Natural killer cell (primary cell): Measurements from ENCODE around the gene MCM6. TPM values are rescaled to one million over a fixed set of nuclear protein-coding genes. Genes with fewer than 3 reads are reported as not detected.
A peak's percentile ranks its signal among the peaks of the same experiment; 100 is the strongest.

ENCODE experiments used
- ATAC-seq, 3 donors: fragments of 150-1000 bp in 2 of 3; fragments of 200-7000 bp in 1 of 3; cut with Tn5 transposase; 1 replicate in 1 of 3; 2 replicates in 2 of 3; pipeline ENCODE4 v1.10.0; 2021; ENCODE audit warnings: mild to moderate bottlenecking in 2 of 3, moderate library complexity in 2 of 3
- DNase-seq, 2 donors: peaks; one replicate each; pipeline versions ENCODE4 v3.0.0 to v3.0.0-alpha.2; 2013 to 2021; ENCODE audit warnings: mixed read lengths in 1 of 2
- H3K27ac ChIP-seq: one replicate; pipeline ENCODE4 v1.5.1; 2013; ENCODE audit warnings: mild to moderate bottlenecking, low read length
- H3K27me3 ChIP-seq: one replicate; pipeline ENCODE4 v1.6.1; 2013; ENCODE audit warnings: low read length; ENCODE audit not compliant: control insufficient read depth, insufficient read depth
- H3K36me3 ChIP-seq: one replicate; pipeline ENCODE4 v1.6.1; 2013; ENCODE audit warnings: low read length; ENCODE audit not compliant: control insufficient read depth, insufficient read depth
- H3K4me1 ChIP-seq: one replicate; pipeline ENCODE4 v1.6.1; 2013; ENCODE audit warnings: low read length; ENCODE audit not compliant: control insufficient read depth, insufficient read depth
- H3K4me3 ChIP-seq: one replicate; pipeline ENCODE4 v1.5.1; 2013; ENCODE audit warnings: low read length
- H3K9me3 ChIP-seq: one replicate; pipeline ENCODE4 v1.6.1; 2013; ENCODE audit warnings: low read length; ENCODE audit not compliant: control insufficient read depth, insufficient read depth
- H3K27ac Mint-ChIP-seq, 2 donors: one replicate each; pipeline ENCODE4 v1.8.0; 2022; ENCODE audit warnings: mild to moderate bottlenecking in 2 of 2, mixed read lengths in 2 of 2, moderate library complexity in 1 of 2
- H3K27me3 Mint-ChIP-seq, 2 donors: one replicate each; pipeline ENCODE4 v1.8.0; 2022; ENCODE audit warnings: low read depth in 2 of 2, mixed read lengths in 2 of 2
- H3K36me3 Mint-ChIP-seq: one replicate; pipeline ENCODE4 v1.8.0; 2022; ENCODE audit warnings: mixed read lengths
- H3K4me1 Mint-ChIP-seq, 2 donors: one replicate each; pipeline ENCODE4 v1.8.0; 2022; ENCODE audit warnings: mixed read lengths in 2 of 2
- H3K4me3 Mint-ChIP-seq: one replicate; pipeline ENCODE4 v1.8.0; 2022; ENCODE audit warnings: mild to moderate bottlenecking, moderate library complexity, mixed read lengths
- H3K9me3 Mint-ChIP-seq, 2 donors: one replicate each; pipeline ENCODE4 v1.8.0; 2022; ENCODE audit warnings: mixed read lengths in 2 of 2
- CTCF ChIP-seq: fragments of 200-600 bp; IDR thresholded peaks from one replicate; pipeline ENCODE4 v1.8.0; 2022; ENCODE audit warnings: antibody characterized with exemption
- WGBS: methylation state at CpG from one replicate; pipeline ENCODE4 v1.1.7; 2013; ENCODE audit warnings: missing lambda C conversion rate; ENCODE audit not compliant: insufficient coverage; 5-methylcytosine and 5-hydroxymethylcytosine counted together
- intact Hi-C: fragments of 100-400 bp; cut with micrococcal nuclease; formaldehyde crosslinking; loops from one replicate; pipeline ENCODE4 v1.14.2; 2022
- total RNA-seq, 4 donors: library from RNA; stranded (reverse); fragments of 120-200 nt in 1 of 4; gene quantifications; one replicate each; pipeline versions ENCODE4 v1.2.3 to v1.2.4, GENCODE V29; 2013 to 2022

Gene MCM6
- total RNA-seq, 3 donors from 2014 or later (not counting 1 experiment from before 2014, with no cell fraction given): 12.6 to 19.4 (median 15.9) TPM

GRCh38 chr2:135820003-135820618 lies 56.1 kb downstream of the MCM6 start:
- Histone ChIP-seq H3K36me3 (no peaks in the 10 kb centered on the region), H3K9me3 (peaks cover 6% of the 10 kb centered on the region), H3K4me3 (no peak overlapping the region), H3K4me1 (peaks cover 12% of the 10 kb centered on the region), H3K27me3 (no peaks in the 10 kb centered on the region), H3K27ac (no peak overlapping the region)
- intact Hi-C loops: no loop called here
- DNase-seq: peak; percentile 20 to 52
- Mint-ChIP-seq H3K4me3 (peak overlapping the region; percentile 14), H3K36me3 (no peaks in the 10 kb centered on the region), H3K27ac (peak overlapping the region in 1 of 2 donors; percentile 3), H3K9me3 (no peaks in the 10 kb centered on the region), H3K27me3 (no peaks in the 10 kb centered on the region), H3K4me1 (peaks cover 6% of the 10 kb centered on the region in 2 donors)
- 0% methylated on average over 9 of the region's 9 CpGs for WGBS
- TF ChIP-seq CTCF: no peak
- peak; percentile 78 to 94 (median 91) for ATAC-seq

GRCh38 chr2:135818937-135819610 lies 57.2 kb downstream of the MCM6 start:
- H3K4me3 ChIP-seq: no peak overlapping the region
- H3K9me3 Mint-ChIP-seq: no peaks in the 10 kb centered on the region
- DNase-seq: peak in 1 of 2 donors; percentile 31
- ATAC-seq: no peak
- peaks cover 6% of the 10 kb centered on the region in 2 donors for H3K4me1 Mint-ChIP-seq
- H3K36me3 Mint-ChIP-seq: no peaks in the 10 kb centered on the region
- WGBS: 86% methylated on average over 8 of the region's 8 CpGs
- H3K36me3 ChIP-seq: no peaks in the 10 kb centered on the region
- intact Hi-C loops: no loop called here
- H3K27ac ChIP-seq: no peak overlapping the region
- peaks cover 12% of the 10 kb centered on the region for H3K4me1 ChIP-seq
- H3K27me3 ChIP-seq: no peaks in the 10 kb centered on the region
- no peaks in the 10 kb centered on the region for H3K27me3 Mint-ChIP-seq
- no peak overlapping the region for H3K4me3 Mint-ChIP-seq
- H3K27ac Mint-ChIP-seq: no peak overlapping the region
- TF ChIP-seq CTCF: no peak
- peaks cover 6% of the 10 kb centered on the region for H3K9me3 ChIP-seq

- TF ChIP-seq CTCF: no peak
- H3K36me3 ChIP-seq: no peaks in the 10 kb centered on the region
- no peaks in the 10 kb centered on the region for H3K9me3 Mint-ChIP-seq
- intact Hi-C loops: no loop called here
- WGBS: 79% methylated on average over 4 of the region's 4 CpGs
- no peak overlapping the region for H3K4me3 Mint-ChIP-seq
- no peak overlapping the region for H3K27ac Mint-ChIP-seq
- H3K27me3 ChIP-seq: no peaks in the 10 kb centered on the region
- no peak for ATAC-seq
- no peak overlapping the region for H3K27ac ChIP-seq
- peaks cover 4% of the 10 kb centered on the region for H3K9me3 ChIP-seq
- H3K4me3 ChIP-seq: no peak overlapping the region
- H3K27me3 Mint-ChIP-seq: no peaks in the 10 kb centered on the region
- H3K4me1 ChIP-seq: peaks cover 12% of the 10 kb centered on the region
- no peak for DNase-seq
- H3K4me1 Mint-ChIP-seq: peaks cover 6% of the 10 kb centered on the region in 2 donors
- no peaks in the 10 kb centered on the region for H3K36me3 Mint-ChIP-seq
These were observed 58.3 kb downstream of the MCM6 start for GRCh38 chr2:135817951-135818350.
